GM12878 (cell line): ENCODE measurements around the gene ACSS1. TPM values are rescaled to one million over a fixed set of nuclear protein-coding genes. Genes with fewer than 3 reads are reported as not detected.

Experiments
- ATAC-seq: fragments of 200-7000 bp; cut with Tn5 transposase; 3 replicates; pipeline ENCODE4 v1.9.1; 2020; ENCODE audit warnings: mild to moderate bottlenecking, moderate library complexity
- BruUV-seq: library from RNA; stranded (reverse); fragments of 400-500 nt; replicated peaks from 2 replicates; lab custom pipeline; 2021; lab: Mats Ljungman, UMichigan
- CTCF ChIA-PET: fragments of 300-600 bp; sonication (Branson Sonifier 250); formaldehyde crosslinking; extraction: SDS; loops from one replicate; lab custom pipeline; 2021; ENCODE audit warnings: inconsistent platforms; lab: Yijun Ruan, JAX
- POLR2A ChIA-PET: fragments of 350-600 bp; formaldehyde crosslinking; extraction: SDS; loops from one replicate; lab custom pipeline; 2021; ENCODE audit warnings: inconsistent platforms; lab: Charles Lee
- RAD21 ChIA-PET: fragments of 300-600 bp; sonication (Branson Sonifier 250); formaldehyde crosslinking; loops from one replicate; lab custom pipeline; 2023; ENCODE audit warnings: antibody characterized with exemption; ENCODE audit not compliant: unreplicated experiment; lab: Charles Lee
- SMC1A ChIA-PET: fragments of 300-600 bp; sonication (Branson Sonifier 250); formaldehyde crosslinking; loops from one replicate; lab custom pipeline; 2023; ENCODE audit not compliant: unreplicated experiment, uncharacterized antibody; lab: Charles Lee
- DNase-seq: peaks from one replicate; pipeline ENCODE4 v3.0.0-alpha.2; 2011; ENCODE audit warnings: low read depth, low spot score
- FAIRE-seq: peaks from 3 replicates; lab custom pipeline; 2011; peaks lifted over from hg19 to GRCh38; lab: Jason Lieb, UNC
- H2AFZ ChIP-seq: 2 replicates; pipeline ENCODE4 v1.6.0; 2011; ENCODE audit warnings: low read depth, low read length, control low read depth; ENCODE audit not compliant: control insufficient read depth
- H3K27ac ChIP-seq: 2 replicates; pipeline ENCODE4 v1.5.1; 2011; ENCODE audit warnings: control low read depth; ENCODE audit not compliant: control insufficient read depth, insufficient read depth
- H3K27me3 ChIP-seq, 2 experiments: replicated peaks in 1 of 2; 2 replicates each; pipeline versions ENCODE4 v1.6.0 to v1.6.1; 2011; ENCODE audit warnings: low read length in 1 of 2; ENCODE audit not compliant: control insufficient read depth in 2 of 2, insufficient read depth in 2 of 2
- H3K36me3 ChIP-seq, 2 experiments: 2 replicates each; pipeline ENCODE4 v1.5.1; 2011; ENCODE audit warnings: low read length in 1 of 2; ENCODE audit not compliant: control insufficient read depth in 2 of 2, insufficient read depth in 2 of 2
- H3K4me1 ChIP-seq: 2 replicates; pipeline ENCODE4 v1.6.1; 2011; ENCODE audit warnings: mild to moderate bottlenecking, low read length, moderate library complexity, mixed read lengths; ENCODE audit not compliant: control insufficient read depth, insufficient read depth
- H3K4me2 ChIP-seq: 2 replicates; pipeline ENCODE4 v1.6.0; 2011; ENCODE audit warnings: control low read depth; ENCODE audit not compliant: control insufficient read depth, insufficient read depth
- H3K4me3 ChIP-seq: fragments of 200-600 bp; sonication (generic); 2 replicates; pipeline ENCODE4 v1.5.1; 2016
- H3K79me2 ChIP-seq: 2 replicates; pipeline ENCODE4 v1.6.0; 2011; ENCODE audit warnings: low read length; ENCODE audit not compliant: control insufficient read depth, insufficient read depth
- H3K9ac ChIP-seq: 2 replicates; pipeline ENCODE4 v1.8.0; 2011; ENCODE audit warnings: low read length, control low read depth, mixed read lengths; ENCODE audit not compliant: control insufficient read depth, insufficient read depth
- H3K9me3 ChIP-seq: replicated peaks from 3 replicates; pipeline ENCODE4 v1.5.1; 2011; ENCODE audit warnings: mild to moderate bottlenecking, low read length; ENCODE audit not compliant: control insufficient read depth, insufficient read depth
- H4K20me1 ChIP-seq: 2 replicates; pipeline ENCODE4 v1.6.0; 2011; ENCODE audit not compliant: control insufficient read depth, insufficient read depth
- BMI1 ChIP-seq: fragments of 450-650 bp; IDR thresholded peaks from 2 replicates; pipeline ENCODE4 v1.6.1; 2016; ENCODE audit warnings: mild to moderate bottlenecking, moderate library complexity, borderline replicate concordance
- IKZF1 ChIP-seq: fragments of 450-650 bp; conservative IDR thresholded peaks from 2 replicates; pipeline ENCODE4 v1.6.1; 2017; ENCODE audit warnings: antibody characterized with exemption, mild to moderate bottlenecking
- LARP7 ChIP-seq: fragments of 450-650 bp; IDR thresholded peaks from 2 replicates; pipeline ENCODE4 v1.6.1; 2017; ENCODE audit warnings: mild to moderate bottlenecking
- SMAD1 ChIP-seq: fragments of 450-650 bp; IDR thresholded peaks from 2 replicates; pipeline ENCODE4 v1.6.1; 2018; ENCODE audit warnings: mild to moderate bottlenecking, low read depth; ENCODE audit not compliant: partially characterized antibody
- TBL1XR1 ChIP-seq: IDR thresholded peaks from 2 replicates; pipeline ENCODE4 v1.6.1; 2012; ENCODE audit warnings: low read depth, low read length, improper control_type of control experiment
- ZNF274 ChIP-seq: IDR thresholded peaks from one replicate; pipeline ENCODE4 v1.8.0; 2011; ENCODE audit not compliant: insufficient read length, insufficient read depth
- ZNF687 ChIP-seq: fragments of 450-650 bp; IDR thresholded peaks from 2 replicates; pipeline ENCODE4 v1.6.1; 2017; ENCODE audit warnings: mild to moderate bottlenecking, moderate library complexity
- WGBS: methylation state at CpG from one replicate; pipeline ENCODE4 v1.1.6; 2016; ENCODE audit warnings: low lambda C conversion rate; ENCODE audit not compliant: insufficient replicate concordance, insufficient coverage; ENCODE audit errors: missing lambda C conversion rate; 5-methylcytosine and 5-hydroxymethylcytosine counted together
- in situ Hi-C: fragments of 300-500 bp; cut with MboI; formaldehyde crosslinking; loops from 9 replicates; pipeline ENCODE4 v1.14.3; 2018; ENCODE audit warnings: mixed read lengths
- intact Hi-C: fragments of 100-400 bp; cut with micrococcal nuclease; formaldehyde crosslinking; loops from one replicate; pipeline ENCODE4 v1.14.2; 2022; ENCODE audit not compliant: unreplicated experiment
- polyA plus RNA-seq, 11 experiments: library from polyadenylated mRNA; depleted of rRNA in 4 of 11; unstranded in 6 of 11; stranded (reverse) in 5 of 11; fragments of >200 nt; fragmentation: Nextera tagmentation in 4 of 11; fragmentation: Illumina TruSeq in 1 of 11; extraction: Ambion mirVana in 4 of 11; extraction: Trizol in 1 of 11; gene quantifications; 1 replicate in 1 of 11; 2 replicates in 10 of 11; pipeline versions ENCODE4 v1.2.1 to v1.2.3, GENCODE V29; 2011 to 2016; ENCODE audit warnings: inconsistent platforms in 2 of 11, missing spikeins in 2 of 11, low read depth in 1 of 11
- total RNA-seq, 4 experiments: library from RNA; depleted of rRNA in 3 of 4; stranded (reverse); fragments of >200 nt in 3 of 4; fragmentation: Illumina TruSeq in 1 of 4; extraction: Trizol in 1 of 4; gene quantifications; 2 replicates each; pipeline versions ENCODE4 v1.2.1 to v1.2.3, GENCODE V29; 2013 to 2021

ACSS1 gene
- total and polyA plus RNA-seq, 10 of the 15 experiments (the other 5 are each of a cell fraction or from before 2014, with no cell fraction given), result 1.3 to 44.9 (median 31.1) TPM

GRCh38 chr20:24958506-24959385 is 99.2 kb downstream of the ACSS1 start:
- TF ChIP-seq ZNF687, result no peak
- TF ChIP-seq LARP7, result no peak
- no peak for TF ChIP-seq TBL1XR1
- no peak for TF ChIP-seq SMAD1
- no peak for TF ChIP-seq BMI1
- TF ChIP-seq ZNF274, result no peak
- TF ChIP-seq IKZF1, result no peak
- H4K20me1 ChIP-seq, result no peaks in the 10 kb centered on the region
- H3K4me3 ChIP-seq, result no peak overlapping the region
- 85% methylated on average over 12 of the region's 20 CpGs for WGBS
- ChIA-PET CTCF (no interaction called here), SMC1A (interaction anchor here (1.0 kb wide), 1 partner anchor 41 kb away, joined by 3 read pairs; no protein-coding TSS in a partner anchor), RAD21 (no interaction called here), POLR2A (no interaction called here)
- FAIRE-seq (no peak), DNase-seq (no peak), ATAC-seq (no peak)
- no peak overlapping the region for H3K9ac ChIP-seq
- H3K79me2 ChIP-seq, result no peaks in the 10 kb centered on the region
- no peak overlapping the region for H3K27ac ChIP-seq
- no TSS peak for BruUV-seq
- H2AFZ ChIP-seq, result no peak overlapping the region
- intact Hi-C loops, result no loop called here
- in situ Hi-C loops, result no loop called here
- peaks cover 2 to 9% of the 10 kb centered on the region in 2 experiments; a peak in 3 of 4 replicates for H3K36me3 ChIP-seq
- H3K4me2 ChIP-seq, result no peak overlapping the region
- no peaks in the 10 kb centered on the region for H3K9me3 ChIP-seq
- no peaks in the 10 kb centered on the region for H3K27me3 ChIP-seq
- peaks cover 14% of the 10 kb centered on the region for H3K4me1 ChIP-seq
